GM19468 (cell line): ENCODE data around the gene CACTIN.

Source experiments
- ATAC-seq: cut with Tn5 transposase; IDR thresholded peaks from one replicate; pipeline ENCODE4 v1.9.1; 2021; ENCODE audit warnings: mild to moderate bottlenecking, moderate library complexity, moderate number of reproducible peaks; ENCODE audit not compliant: unreplicated experiment; ENCODE audit errors: extremely low read depth

The CACTIN gene

DNA sequence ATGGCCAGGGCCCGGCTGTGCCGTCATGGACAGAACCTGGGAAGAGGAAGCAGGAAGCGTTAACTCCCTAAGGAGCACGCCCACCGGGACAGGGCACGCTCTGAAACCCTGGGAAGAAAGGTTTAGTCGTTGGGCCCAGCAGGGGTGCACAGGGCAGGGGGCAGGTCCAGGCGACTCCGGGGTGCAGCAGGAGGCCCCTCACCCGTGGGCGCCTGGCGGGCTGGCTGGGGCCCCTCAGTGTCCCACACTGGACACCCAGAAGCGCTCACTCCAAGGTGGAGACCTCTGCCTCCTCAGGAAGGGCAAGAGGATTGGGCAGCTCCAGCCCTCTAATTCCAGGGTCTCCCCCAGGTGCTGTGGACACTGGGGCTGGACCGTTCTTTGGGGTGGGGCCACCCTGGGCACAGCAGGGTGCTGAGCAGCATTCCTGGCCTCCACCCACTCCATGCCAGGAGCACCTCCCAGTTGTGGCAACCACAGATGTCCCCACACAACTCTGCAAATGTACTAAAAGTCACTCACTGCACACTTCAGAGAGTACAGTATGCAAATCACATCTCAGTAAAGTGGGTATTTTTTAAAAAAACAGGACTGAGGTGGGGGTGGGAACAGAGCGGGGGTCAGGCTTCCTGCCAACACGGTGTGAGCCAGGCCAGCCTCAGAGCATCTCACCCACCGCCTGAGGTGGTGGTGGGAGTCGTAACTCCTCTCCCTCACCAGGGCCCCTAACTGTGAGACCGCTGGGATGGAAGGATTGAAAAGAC, 38.5 kb upstream of the CACTIN start:
- ATAC-seq: no peak

DNA sequence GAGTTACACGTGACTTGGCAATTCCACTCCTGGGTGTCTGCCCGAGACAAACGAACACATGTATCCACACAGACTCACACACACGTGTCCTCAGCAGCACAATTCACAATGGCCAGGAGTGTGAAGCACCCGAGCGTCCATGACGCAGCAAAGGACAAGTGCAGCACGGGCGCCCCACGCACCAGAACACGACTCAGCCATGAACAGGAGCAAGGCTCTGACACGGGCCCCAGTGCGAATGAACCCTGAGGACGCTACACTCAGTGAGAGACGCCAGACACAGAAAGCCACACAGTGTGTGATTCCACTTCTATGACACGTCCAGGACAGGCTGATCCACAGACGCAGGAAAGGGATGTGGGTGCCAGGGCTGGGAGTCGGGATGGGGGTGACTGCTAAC, 37.2 kb upstream of the CACTIN start:
- ATAC-seq: no peak

DNA sequence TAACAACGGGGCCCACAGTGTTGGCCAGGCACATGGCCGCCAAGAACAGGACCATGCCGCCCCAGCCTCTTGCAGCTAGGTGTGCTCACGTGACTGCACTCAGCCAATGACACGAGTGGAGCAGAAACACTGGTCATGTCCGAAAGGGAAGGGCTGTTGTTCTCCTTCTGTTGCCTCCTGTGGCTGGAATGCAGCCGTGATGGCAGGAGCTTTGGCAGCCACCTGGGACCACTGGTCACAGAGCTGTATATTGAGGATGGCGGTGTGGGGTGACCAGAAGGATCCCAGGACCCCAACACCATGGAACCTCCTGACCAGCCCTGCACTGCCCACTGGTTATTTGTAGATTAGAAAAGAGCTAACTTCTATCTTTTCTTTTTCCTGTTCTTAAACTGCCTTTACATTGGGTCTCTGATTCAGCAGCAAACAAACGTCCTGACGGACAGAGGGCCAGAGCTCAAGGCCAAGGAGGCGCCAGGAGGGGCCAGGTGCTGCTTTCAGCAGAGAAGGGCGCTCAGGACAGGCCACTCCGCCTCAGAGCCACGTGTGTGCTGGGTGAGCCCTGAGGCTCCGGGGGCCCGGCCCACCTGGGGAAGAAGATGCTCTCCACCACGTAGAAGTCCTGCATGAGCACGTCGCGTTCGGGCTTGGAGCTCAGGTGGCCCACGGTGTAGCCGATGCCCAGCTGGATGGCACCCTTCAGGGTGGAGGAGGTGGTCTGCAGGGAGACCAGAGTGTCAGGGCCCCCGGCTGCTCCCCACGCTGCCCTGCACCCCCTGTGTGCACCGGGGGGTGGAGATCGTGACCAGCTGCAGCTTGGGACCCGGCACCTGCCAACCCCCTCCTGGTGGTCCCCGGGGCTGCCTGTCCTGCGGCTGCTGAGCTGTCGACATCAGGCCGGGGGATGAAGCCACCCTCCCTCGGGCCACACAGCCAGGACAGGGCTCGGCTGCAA, 35.0 kb upstream of the CACTIN start:
- no peak for ATAC-seq

DNA sequence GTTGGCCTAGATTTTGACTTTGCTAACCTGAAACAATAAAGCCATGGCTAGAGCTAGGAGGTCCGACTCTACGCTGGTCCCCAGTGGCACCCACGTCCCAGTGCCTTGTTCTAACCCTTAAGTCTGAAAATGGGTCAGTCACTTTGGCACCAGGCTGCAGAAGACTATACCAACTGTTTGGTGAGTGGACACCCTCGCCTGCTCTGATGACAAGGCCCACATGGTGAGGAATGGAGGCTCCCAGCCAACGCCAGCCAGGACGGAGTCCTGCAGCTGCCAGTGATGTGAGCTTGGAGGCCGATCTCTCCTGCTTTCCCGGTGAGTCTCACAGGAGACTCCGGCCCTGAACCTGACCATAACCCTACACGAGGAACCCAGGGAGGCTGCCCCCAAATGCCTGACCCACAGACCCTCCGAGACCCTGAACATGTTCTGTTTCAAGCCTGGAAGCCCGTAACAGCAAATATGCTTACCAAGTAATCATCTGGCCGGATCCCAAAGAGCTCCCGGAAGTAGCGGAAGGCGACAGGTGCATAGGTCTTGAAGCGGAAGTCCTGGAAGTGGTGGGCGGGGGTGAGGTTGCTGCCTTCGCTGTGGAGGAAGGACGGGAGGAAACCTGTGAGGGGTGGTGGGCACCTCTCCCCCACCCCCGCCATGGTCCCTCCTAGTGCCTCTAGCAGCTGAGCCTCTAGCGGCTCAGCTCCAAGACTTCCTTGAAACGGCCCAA, 34.1 kb upstream of the CACTIN start:
- ATAC-seq: no peak

DNA sequence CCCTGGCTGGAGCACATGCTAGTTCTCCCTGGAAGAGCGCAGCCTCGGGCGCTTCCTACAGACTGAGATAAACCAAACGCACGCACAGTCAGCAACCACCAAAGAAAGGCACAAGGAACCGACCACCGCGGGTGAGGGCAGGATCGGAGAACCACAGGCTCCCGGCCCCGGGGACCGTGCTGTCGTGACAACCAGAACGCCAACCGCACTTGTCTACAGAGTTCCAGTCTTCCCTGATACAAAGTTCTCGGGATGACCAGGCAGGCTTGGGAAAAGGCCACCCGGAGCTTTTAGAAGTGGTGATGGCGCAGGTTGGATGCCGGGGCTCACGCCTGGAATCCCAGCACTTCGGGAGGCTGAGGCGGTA, 33.1 kb upstream of the CACTIN start:
- ATAC-seq: no peak

DNA sequence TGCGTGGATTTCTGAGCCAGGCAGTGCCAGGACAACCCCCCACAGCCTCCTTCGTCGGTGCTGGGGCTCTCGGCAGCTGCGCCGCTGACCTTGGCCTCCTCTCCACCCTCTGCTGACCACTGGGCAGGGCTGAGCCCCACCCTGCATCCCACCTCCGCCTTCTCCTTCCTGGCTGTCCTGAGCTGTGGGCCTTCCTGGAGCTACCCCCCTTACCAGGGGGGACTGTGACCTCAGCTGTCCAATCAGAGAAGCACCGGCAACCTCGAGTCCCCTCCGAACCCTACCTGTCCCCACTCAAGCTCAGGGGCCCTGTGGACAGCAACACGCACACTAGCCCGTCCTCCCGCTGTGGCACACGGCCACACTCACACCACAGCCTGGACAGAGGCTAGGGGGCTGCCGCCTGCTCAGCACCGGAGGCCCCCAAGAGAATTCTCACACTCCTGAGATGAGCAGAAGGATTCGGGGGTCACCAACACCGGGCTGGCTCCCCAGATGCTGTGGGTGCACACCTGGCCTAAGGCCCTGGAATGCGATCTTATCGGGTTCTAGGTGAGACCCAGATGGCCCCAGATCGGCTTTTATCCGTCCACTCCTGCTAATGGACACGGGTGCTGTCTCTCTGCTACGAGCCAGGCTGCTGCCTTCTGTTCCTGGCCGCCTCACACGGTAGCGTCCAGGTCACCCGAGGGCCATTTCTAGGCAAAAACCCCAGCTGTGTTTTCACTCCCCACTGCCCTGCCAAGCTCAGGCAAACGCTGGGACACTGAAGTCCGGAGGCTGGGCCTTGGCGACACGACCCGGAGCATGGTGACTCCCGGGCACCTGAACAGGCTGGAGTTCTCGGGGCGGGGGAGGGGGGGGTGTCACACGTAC, 32.5 kb upstream of the CACTIN start:
- no peak for ATAC-seq

DNA sequence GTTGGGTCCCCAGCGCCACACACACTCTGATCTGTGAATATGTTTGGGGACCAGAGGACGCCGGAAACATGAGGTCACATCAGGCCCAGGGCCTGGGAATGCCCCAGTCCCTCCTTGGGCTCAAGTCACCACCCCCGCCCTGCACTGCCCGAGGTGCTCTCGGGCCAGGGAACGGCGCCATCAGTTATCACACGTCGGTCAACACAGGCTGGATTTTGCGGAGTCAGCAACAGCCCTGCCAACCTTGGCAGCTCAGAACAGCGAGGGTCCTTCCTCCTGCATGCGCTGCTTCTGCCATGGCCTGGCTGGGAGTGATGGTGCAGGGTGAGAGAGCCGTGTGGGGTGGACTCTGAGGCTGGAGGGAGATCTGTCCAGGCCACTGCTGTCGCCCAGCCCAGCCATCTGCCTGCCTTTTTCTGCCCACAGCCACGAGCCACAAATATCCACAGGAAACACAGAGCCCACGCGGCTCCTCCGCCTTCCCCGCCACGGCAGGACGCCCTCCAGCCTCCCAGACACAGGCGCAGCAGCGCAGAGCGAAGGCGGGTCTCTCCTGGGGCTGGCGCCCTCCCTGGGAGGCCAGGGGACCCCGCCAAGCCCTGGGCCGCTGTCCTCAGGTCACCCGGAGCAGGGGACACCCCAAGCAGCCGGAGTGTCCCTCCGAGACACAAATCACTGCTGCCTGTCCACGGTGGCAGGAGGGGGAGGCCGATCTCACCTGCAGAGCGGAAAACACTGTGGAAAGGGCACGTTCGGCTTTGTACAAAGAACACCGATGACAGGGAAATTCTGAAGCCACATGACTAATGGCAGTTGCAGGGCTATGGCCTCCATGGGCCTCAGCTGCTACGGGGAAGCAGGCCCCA, 31.6 kb upstream of the CACTIN start:
- no peak for ATAC-seq

DNA sequence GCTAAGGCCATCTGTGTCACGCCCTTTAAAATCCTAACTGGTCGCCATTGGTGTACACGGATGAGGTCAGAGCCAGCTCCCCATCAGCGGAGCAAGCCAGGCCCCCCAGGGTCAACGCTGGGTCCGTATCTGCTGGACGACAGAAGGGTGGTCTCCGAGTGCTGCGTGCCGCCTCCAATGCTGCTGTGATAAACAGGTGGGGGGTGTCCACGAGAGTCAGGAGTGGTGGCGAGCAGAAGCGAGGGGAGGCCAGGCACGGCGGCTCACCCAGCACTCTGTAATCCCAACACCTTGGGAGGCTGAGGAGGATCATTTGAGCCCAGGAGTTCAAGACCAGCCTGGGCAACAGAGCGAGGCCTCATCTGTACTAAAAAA, 30.8 kb upstream of the CACTIN start:
- ATAC-seq: no peak

DNA sequence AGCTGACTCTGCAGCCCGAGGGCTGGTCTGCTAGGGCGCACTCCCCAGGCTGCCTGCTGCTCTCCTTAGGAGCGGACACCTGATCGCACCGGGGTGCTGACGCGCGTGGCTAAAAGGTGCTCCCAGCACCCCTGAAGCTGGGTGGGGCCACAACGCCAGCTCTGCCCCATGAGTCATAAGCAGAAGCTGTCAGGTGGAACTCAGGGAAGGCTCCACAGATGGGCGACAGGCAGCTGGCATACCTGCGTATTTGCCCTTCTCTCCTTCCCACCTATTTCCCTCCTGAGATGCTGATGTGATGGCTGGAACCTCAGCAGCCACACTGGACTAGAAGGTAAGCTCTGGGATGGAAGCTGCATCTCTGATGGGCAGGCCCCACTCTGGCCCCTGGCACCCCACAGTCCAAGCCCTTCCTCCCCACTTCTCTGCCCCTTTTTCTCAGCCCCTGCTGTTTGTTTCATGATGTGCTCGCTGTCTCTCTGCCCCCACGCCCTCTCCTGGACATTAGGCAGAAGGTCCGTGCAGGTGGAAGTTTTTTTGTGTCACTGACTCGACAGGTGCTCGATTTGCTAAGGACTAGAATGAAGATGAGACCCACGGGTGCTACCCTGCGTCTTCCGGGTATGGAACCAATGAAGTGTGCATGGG, 30.3 kb upstream of the CACTIN start:
- no peak for ATAC-seq

DNA sequence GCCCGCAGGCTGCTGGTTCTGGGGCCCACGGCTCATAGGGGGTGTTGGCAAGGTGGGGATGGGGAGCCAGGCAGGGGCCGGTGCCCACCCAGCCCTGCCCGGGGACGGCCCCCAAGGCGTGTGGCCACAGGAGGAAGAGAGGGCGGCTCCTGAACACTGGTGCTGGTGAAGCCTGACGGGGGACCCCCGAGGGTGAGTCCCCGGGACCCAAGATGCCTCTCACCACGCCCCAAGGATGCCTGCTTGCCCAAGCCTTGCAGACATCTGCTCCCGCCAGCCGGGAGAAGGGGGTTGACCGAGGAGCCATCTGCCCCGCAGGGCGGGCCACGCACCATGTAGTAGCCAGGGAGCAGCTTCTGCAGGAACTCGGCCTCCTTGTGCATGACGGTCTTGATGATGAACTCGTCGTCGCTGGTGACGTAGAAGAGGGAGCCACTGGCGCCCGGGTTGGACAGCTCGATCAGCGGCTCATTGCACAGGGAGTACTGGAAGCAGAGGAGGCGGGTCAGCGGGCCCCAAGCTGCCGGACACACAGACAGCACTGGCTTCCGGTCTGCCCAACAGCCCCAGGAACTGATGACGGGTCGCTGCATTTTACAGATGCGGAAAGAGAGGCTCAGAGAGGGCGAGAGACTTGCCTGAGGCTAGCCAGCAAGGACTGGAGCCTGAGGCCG, 29.6 kb upstream of the CACTIN start:
- no peak for ATAC-seq

DNA sequence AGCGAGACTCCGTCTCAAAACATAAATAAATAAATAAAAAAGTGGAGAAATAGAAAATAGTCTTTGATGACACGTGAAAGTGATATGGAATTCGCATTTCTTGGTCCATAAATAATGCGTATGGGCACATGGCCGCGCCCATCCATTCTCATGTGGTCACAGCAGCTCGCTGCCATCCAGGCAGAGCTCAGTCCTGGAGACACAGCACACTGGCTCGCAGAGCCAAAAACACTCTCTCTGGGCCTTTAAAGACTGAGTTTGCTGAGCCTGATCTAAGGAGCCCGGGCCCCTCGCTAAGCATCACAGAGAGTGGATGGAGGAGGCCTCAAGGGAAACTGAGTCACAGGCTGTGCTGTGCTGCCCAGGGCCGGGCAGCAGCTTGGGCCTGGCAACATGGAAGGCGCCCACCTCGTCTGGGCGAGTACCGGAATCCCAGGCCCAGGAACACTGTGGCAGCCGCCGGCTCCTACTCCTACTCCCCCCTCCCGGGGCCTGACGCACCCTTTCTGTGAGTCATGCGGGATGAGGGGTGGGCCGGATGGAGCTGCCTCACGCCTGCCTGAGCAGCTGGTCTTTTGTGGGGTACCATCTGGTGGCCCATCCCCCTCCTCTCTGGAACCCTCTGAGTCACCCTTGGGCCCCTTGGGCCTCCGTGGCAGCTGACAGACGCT, 28.9 kb upstream of the CACTIN start:
- no peak for ATAC-seq

DNA sequence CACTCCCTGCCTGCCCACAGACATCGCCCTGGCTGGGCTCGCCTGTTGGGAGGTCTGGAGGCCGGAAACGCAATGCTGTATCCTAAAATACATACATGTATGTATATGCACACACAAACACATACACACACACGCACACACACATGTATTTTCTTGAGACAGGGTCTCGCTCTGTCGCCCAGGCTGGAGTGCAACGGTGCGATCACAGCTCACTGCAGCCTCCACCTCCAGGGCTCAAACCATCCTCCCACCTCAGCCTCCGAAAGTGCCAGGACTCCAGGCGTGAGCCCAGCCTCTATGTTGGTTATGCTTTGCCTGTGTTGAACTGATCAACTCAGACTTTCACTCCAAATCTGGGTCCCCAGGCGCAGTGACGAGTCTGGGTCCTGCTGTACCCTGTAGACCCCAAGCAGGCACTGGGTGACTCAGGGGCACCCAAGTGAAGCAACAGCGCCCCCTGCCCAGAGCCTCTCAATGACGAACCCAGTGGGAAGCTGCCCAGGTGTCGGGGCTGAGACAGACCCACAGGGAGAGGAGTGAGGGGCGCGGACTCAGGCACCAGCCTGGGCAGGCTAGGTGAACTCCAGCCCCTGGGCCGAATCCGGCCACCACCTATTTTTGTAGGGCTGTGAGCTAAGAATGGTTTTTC, 27.4 kb upstream of the CACTIN start:
- ATAC-seq: no peak

DNA sequence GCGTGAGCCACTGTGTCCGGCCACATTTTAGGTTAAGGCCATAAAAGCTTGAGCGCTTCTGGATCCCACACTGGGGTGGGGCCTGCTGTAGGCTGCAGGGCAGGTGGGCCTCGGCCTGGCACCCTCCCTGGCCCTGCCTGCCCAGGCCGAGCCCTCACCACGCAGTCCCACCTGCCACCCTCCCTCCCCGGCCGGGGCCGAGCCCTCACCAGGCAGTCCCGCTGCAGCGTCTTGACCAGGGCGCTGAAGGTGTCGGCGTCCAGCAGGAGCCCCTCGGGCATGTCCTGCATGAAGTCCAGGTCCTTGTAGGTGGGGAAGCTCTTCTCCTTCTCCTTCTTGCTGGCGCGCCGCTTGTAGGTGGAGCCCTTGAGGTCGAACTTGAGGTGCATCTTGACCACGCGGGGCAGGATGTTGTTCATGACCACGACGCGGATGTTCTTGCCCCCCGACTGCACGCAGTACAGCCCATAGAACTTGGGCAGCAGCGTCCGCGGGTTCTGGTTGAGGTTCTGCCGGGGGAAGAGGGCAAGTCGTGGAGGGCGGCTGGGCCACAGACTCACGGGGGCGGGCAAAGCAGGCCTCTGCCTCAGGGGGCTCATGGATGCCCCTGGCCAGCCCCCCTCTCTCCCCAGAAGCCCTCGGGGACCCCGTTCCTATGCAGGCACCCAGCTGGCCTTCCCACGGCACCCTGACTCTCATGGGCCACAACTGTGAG, 26.6 kb upstream of the CACTIN start:
- no peak for ATAC-seq

DNA sequence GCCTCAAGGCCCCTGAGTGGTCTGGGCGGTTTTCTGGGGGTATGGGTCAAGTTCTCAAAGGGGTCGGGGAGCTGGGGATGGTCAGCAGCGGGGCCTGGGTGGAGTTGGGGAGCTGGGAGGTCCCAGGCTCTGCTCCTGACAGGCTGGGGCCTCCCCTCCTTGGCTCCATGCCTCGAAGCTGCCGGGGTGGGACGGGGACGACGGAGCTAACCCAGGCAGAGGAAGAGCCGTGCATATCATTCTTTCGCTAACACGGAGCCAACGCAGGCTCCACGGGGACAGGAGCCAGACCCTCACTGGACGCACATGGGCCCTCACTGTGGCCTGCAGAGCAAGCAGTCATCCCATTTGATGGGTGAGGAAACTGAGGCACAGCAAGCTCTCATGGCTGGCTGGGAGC, 25.8 kb upstream of the CACTIN start:
- ATAC-seq: no peak

DNA sequence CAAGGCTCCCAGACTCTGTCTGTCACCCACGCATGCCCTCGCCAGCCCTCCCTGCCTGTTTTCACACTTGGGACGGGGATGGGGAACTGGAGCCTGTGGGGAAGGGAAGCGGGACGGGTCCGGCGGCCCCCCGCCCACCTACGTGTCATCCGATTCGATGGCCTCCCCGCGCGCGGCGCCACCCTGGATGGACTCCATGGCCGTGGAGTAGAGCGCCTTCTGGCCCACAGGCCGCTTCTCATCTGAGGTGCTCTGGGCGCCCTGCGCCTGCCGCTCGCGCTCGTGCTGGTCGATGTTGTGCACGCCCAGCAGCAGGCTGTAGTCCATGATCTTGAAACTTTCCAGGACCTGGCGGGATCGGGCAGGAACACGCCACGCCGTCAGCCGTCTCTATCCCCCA, 25.1 kb upstream of the CACTIN start:
- no peak for ATAC-seq

DNA sequence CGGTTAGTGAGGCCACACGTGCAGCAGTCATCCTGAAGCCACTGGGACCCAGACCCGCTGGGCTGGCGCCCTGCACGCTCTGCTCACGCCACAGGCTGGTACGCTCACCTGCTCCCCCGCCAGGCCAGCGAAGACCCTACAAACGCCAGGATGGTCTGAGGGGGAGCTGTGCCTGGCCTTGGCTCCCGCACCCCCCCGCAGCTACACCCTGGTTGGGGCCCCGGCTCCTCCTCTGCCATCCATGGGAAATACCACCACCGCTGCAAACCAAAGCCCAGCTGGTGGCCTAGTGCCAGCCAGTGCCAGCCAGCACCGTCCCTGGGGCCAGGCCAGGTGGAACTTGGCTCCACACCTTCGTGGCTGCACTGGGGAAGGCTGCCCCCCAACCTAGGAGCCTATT, 23.3 kb upstream of the CACTIN start:
- no peak for ATAC-seq
